NCI-H82 treated with DMSO at 0.1 percent for 48 hours (cell line): Measurements from ENCODE around the gene FADS6.

Source experiments
- DNase-seq: peaks from one replicate; lab custom pipeline; 2025; ENCODE audit not compliant: unreplicated experiment; lab: John Stamatoyannopoulos, UW

The FADS6 gene

GRCh38 chr17:74833501-74834377, 59.7 kb downstream of the FADS6 start:
- DNase-seq, result no peak

GRCh38 chr17:74832421-74832820, 61.0 kb downstream of the FADS6 start:
- DNase-seq, result no peak

- no peak for DNase-seq
Observed at GRCh38 chr17:74831444-74832146, 61.8 kb downstream of the FADS6 start.

GRCh38 chr17:74830861-74831260, 62.6 kb downstream of the FADS6 start:
- DNase-seq, result no peak

- DNase-seq, result no peak
Observed at GRCh38 chr17:74827800-74828199, 65.6 kb downstream of the FADS6 start.
